ENCODE data around the gene ZNF470. TPM values are rescaled to one million over a fixed set of nuclear protein-coding genes. Genes with fewer than 3 reads are reported as not detected.

The ZNF470 gene
- total and polyA plus RNA-seq, 7 donors: 0.46 to 5.8 (median 4.8) TPM

DNA sequence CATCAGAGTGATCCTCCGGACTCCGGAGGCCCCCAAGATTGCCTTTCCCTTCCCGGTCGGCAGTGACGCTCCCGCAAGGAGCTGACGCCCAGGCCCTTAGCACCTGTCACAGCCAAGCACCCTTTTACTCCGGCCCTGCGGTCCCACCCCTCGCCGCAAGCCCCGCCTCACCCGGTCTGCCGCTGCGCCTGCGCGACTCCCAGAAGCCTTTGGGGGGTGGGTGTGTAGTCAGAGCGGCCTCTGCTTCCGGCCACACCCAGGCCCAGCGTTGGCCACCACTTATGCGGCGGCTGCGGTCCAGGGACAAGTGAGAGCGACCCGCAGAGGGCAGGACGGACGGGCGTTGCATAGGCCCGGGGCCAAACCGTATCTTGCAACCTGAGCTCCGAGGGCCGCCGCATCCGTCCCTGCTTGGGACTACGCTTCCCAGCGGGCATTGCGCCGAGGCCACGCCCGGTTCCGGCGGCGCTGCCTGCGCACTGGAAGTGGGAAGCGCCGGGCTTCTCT lies 29.0 kb upstream of the ZNF470 start:
- 1% methylated on average over 46 of the region's 46 CpGs for WGBS, 2 donors
- Histone ChIP-seq H3K36me3 (peaks cover 0 to 33% (median 5%) of the 10 kb centered on the region in 4 donors), H3K9me3 (peaks cover 2 to 32% (median 22%) of the 10 kb centered on the region in 4 donors), H3K4me3 (peak overlapping the region; percentile 67 to 85 (median 82)), H3K27me3 (no peaks in the 10 kb centered on the region), H3K27ac (peak overlapping the region; percentile 88 to 92 (median 90)), H3K4me1 (peaks cover 0 to 22% (median 17%) of the 10 kb centered on the region in 4 donors)
- peak; percentile 96 for DNase-seq
- intact Hi-C loops (cut with DNase I): loop anchor here (1.0 kb wide), 3 partner anchors 29 to 61 kb away; partner anchors contain the start of genes ZNF470 and ZNF667
- TF ChIP-seq, protein P1, sequence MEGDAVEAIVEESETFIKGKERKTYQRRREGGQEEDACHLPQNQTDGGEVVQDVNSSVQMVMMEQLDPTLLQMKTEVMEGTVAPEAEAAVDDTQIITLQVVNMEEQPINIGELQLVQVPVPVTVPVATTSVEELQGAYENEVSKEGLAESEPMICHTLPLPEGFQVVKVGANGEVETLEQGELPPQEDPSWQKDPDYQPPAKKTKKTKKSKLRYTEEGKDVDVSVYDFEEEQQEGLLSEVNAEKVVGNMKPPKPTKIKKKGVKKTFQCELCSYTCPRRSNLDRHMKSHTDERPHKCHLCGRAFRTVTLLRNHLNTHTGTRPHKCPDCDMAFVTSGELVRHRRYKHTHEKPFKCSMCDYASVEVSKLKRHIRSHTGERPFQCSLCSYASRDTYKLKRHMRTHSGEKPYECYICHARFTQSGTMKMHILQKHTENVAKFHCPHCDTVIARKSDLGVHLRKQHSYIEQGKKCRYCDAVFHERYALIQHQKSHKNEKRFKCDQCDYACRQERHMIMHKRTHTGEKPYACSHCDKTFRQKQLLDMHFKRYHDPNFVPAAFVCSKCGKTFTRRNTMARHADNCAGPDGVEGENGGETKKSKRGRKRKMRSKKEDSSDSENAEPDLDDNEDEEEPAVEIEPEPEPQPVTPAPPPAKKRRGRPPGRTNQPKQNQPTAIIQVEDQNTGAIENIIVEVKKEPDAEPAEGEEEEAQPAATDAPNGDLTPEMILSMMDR (IDR thresholded peaks at IDR 0.05): peak in 1 of 4 experiments; percentile 14
- TF ChIP-seq POLR2AphosphoS5 (IDR thresholded peaks at IDR 0.05) (peak; percentile 39 to 71 (median 62)), POLR2A (IDR thresholded peaks at IDR 0.05) (no peak)

DNA sequence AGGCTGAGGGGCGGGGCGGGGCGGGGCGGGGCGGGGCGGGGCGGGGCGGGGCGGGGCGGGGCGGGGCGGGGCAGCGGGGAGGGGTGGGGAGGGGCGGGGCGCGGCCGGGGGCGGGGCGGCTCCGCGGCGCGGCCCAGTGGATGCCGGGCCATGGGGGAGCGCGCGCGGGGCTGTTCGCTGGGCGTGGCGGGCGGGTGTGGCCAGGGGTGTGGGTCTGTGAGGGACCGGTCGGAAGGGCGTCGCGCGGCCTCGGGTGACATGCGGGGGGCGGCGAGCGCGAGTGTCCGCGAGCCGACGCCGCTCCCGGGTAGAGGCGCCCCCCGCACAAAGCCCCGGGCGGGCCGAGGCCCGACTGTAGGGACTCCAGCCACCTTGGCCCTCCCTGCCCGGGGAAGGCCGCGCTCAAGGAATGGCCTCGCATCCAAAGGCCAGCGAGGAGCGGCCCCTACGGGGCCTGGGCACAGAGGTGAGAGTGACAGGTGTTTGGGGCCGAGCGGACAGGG lies 28.5 kb upstream of the ZNF470 start, which contains the start of gene ZFP28:
Gene ZFP28 (plus strand): TSS at position 188 of the 503 bp plus-strand sequence. CDS start 71 bp downstream, at position 259.
- H3K36me3 ChIP-seq: peaks cover 0 to 38% (median 7%) of the 10 kb centered on the region in 4 donors
- intact Hi-C loops (cut with DNase I): loop anchor here (1.0 kb wide), 3 partner anchors 28 to 62 kb away; partner anchors contain the start of genes ZNF470 and ZNF667
- peaks cover 2 to 36% (median 22%) of the 10 kb centered on the region in 4 donors for H3K9me3 ChIP-seq
- peak within 1 kb of the TSS; percentile 88 to 92 (median 90) for H3K27ac ChIP-seq
- H3K27me3 ChIP-seq: no peaks in the 10 kb centered on the region
- WGBS, 2 donors: 2 to 3% methylated on average over 55 to 57 of the region's 65 CpGs
- no peak for DNase-seq
- peak within 1 kb of the TSS; percentile 69 to 85 (median 82) for H3K4me3 ChIP-seq
- H3K4me1 ChIP-seq: peaks cover 0 to 22% (median 17%) of the 10 kb centered on the region in 4 donors
- TF ChIP-seq, protein P1 (IDR thresholded peaks at IDR 0.05): no peak
- TF ChIP-seq POLR2AphosphoS5 (IDR thresholded peaks at IDR 0.05): no peak
- TF ChIP-seq POLR2A (IDR thresholded peaks at IDR 0.05): no peak
- no peak for TF ChIP-seq EP300 (IDR thresholded peaks at IDR 0.05)

DNA sequence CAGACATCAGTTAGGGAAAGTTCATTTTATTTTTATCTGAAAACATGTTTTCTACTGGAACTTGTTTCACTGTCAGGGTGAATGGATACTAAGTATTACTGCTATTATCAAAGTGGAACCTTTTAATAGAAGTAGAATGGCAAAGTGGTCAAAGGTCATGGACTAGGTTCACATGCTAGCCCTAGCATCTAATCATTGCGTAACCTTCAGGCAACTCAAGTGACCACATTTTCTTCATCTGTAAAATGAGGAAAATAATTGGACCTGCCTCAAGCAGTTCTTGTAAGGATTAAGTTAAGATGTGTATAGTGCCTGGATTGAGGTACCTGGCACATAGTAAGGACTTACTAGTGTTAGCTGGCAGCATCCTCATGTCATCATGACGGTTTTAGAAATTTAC lies 23.5 kb upstream of the ZNF470 start:
- H3K36me3 ChIP-seq: peaks cover 14 to 75% (median 26%) of the 10 kb centered on the region in 4 donors
- no peak for DNase-seq
- WGBS, 2 donors: 92 to 96% methylated on average over 2 of the region's 2 CpGs
- peaks cover 6 to 55% (median 42%) of the 10 kb centered on the region in 4 donors for H3K9me3 ChIP-seq
- H3K4me3 ChIP-seq: no peak overlapping the region
- peaks cover 0 to 15% (median 13%) of the 10 kb centered on the region in 4 donors for H3K4me1 ChIP-seq
- H3K27ac ChIP-seq: no peak overlapping the region
- TF ChIP-seq EP300 (IDR thresholded peaks at IDR 0.05) (no peak), POLR2AphosphoS5 (IDR thresholded peaks at IDR 0.05) (no peak), POLR2A (IDR thresholded peaks at IDR 0.05) (no peak)
- TF ChIP-seq, protein P1 (IDR thresholded peaks at IDR 0.05): no peak
- no peaks in the 10 kb centered on the region for H3K27me3 ChIP-seq
- intact Hi-C loops (cut with DNase I): no loop called here

DNA sequence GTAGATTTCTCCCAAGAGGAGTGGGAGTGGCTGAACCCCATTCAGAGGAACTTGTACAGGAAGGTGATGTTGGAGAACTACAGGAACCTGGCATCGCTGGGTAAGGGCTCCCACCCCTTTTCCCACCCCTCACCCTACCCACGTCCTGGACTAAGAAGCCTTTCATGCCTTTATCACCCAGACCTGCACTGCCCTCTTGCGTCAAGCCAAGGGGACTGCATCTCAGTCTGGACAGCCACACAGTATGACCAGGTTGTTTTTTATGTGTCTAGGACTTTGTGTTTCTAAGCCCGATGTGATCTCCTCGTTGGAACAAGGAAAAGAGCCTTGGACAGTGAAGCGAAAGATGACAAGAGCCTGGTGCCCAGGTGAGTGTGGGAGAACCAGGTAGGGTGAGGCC lies 19.7 kb upstream of the ZNF470 start:
- DNase-seq: no peak
- H3K36me3 ChIP-seq: peaks cover 42 to 86% (median 55%) of the 10 kb centered on the region in 4 donors
- 68 to 85% methylated on average over 6 of the region's 6 CpGs for WGBS, 2 donors
- H3K27me3 ChIP-seq: no peaks in the 10 kb centered on the region
- TF ChIP-seq EP300 (IDR thresholded peaks at IDR 0.05) (no peak), POLR2AphosphoS5 (IDR thresholded peaks at IDR 0.05) (no peak), POLR2A (IDR thresholded peaks at IDR 0.05) (no peak)
- TF ChIP-seq, protein P1 (IDR thresholded peaks at IDR 0.05): no peak
- H3K4me1 ChIP-seq: no peaks in the 10 kb centered on the region
- no peak overlapping the region for H3K27ac ChIP-seq
- peaks cover 17 to 70% (median 55%) of the 10 kb centered on the region in 4 donors for H3K9me3 ChIP-seq
- intact Hi-C loops (cut with DNase I): no loop called here
- no peak overlapping the region for H3K4me3 ChIP-seq
